OCI-LY1 (cell line): ENCODE measurements around the gene THSD7A.
A peak's percentile ranks its signal among the peaks of the same experiment; 100 is the strongest.

Experiments used
- H2AFZ ChIP-seq: fragments of 200-600 bp; sonication (generic), shearing (Covaris generic); 2 replicates; pipeline ENCODE4 v1.6.0; 2014; ENCODE audit warnings: antibody characterized with exemption, mild to moderate bottlenecking, low read length
- H3F3A ChIP-seq: fragments of 200-600 bp; sonication (generic), shearing (Covaris generic); 2 replicates; pipeline ENCODE4 v1.6.0; 2014; ENCODE audit warnings: mild to moderate bottlenecking, antibody characterized with exemption, low read length, moderate library complexity; ENCODE audit not compliant: insufficient read depth
- H3K27ac ChIP-seq: fragments of 200-600 bp; sonication (generic); 2 replicates; pipeline ENCODE4 v1.5.1; 2014; ENCODE audit warnings: low read length, mixed run types, mild to moderate bottlenecking, low read depth; ENCODE audit not compliant: poor library complexity, severe bottlenecking
- H3K27me3 ChIP-seq: fragments of 200-600 bp; sonication (generic); 2 replicates; pipeline ENCODE4 v1.6.0; 2014; ENCODE audit warnings: antibody characterized with exemption, mild to moderate bottlenecking, low read length, moderate library complexity; ENCODE audit not compliant: insufficient read depth
- H3K36me3 ChIP-seq: fragments of 200-600 bp; sonication (generic); 2 replicates; pipeline ENCODE4 v1.6.1; 2014; ENCODE audit warnings: mild to moderate bottlenecking, antibody characterized with exemption, low read length, moderate library complexity, mixed read lengths; ENCODE audit not compliant: insufficient read depth
- H3K4me1 ChIP-seq: fragments of 200-600 bp; sonication (generic); 2 replicates; pipeline ENCODE4 v1.5.1; 2014; ENCODE audit warnings: mild to moderate bottlenecking, low read length, moderate library complexity; ENCODE audit not compliant: insufficient read depth, severe bottlenecking
- H3K4me2 ChIP-seq: fragments of 200-600 bp; sonication (generic), shearing (Covaris generic); 2 replicates; pipeline ENCODE4 v1.6.1; 2014; ENCODE audit warnings: low read length
- H3K4me3 ChIP-seq: fragments of 200-600 bp; sonication (generic); 2 replicates; pipeline ENCODE4 v1.5.1; 2014; ENCODE audit warnings: low read length, low read depth, mild to moderate bottlenecking, mixed read lengths; ENCODE audit not compliant: poor library complexity, severe bottlenecking
- H3K79me2 ChIP-seq: fragments of 200-600 bp; shearing (Covaris generic); 2 replicates; pipeline ENCODE4 v1.6.1; 2016; ENCODE audit warnings: mixed run types, low read length, mixed read lengths; ENCODE audit not compliant: insufficient read depth
- H3K9ac ChIP-seq: fragments of 200-600 bp; sonication (generic), shearing (Covaris generic); 2 replicates; pipeline ENCODE4 v1.6.1; 2014; ENCODE audit warnings: mild to moderate bottlenecking, low read length, mixed read lengths
- H3K9me2 ChIP-seq: fragments of 200-600 bp; sonication (generic), shearing (Covaris generic); 2 replicates; pipeline ENCODE4 v1.6.1; 2014; ENCODE audit warnings: low read depth, mild to moderate bottlenecking, low read length, mixed read lengths
- H3K9me3 ChIP-seq: fragments of 200-600 bp; shearing (Covaris generic); 2 replicates; pipeline ENCODE4 v1.6.1; 2014; ENCODE audit warnings: low read length, mixed read lengths
- H4K20me1 ChIP-seq: fragments of 200-600 bp; sonication (generic), shearing (Covaris generic); 2 replicates; pipeline ENCODE4 v1.6.0; 2016; ENCODE audit warnings: mild to moderate bottlenecking, low read length; ENCODE audit not compliant: insufficient read depth
- CTCF ChIP-seq: fragments of 200-600 bp; sonication (generic), shearing (Covaris generic); IDR thresholded peaks from 2 replicates; pipeline ENCODE4 v1.5.1; 2017; ENCODE audit warnings: mild to moderate bottlenecking, antibody characterized with exemption, low read length, moderate library complexity, mixed read lengths
- EZH2 ChIP-seq: fragments of 200-600 bp; sonication (generic), shearing (Covaris generic); IDR thresholded peaks from 2 replicates; pipeline ENCODE4 v1.8.0; 2017; ENCODE audit warnings: borderline replicate concordance, mixed run types, mild to moderate bottlenecking, antibody characterized with exemption, low read length, moderate library complexity, mixed read lengths

Gene THSD7A

DNA sequence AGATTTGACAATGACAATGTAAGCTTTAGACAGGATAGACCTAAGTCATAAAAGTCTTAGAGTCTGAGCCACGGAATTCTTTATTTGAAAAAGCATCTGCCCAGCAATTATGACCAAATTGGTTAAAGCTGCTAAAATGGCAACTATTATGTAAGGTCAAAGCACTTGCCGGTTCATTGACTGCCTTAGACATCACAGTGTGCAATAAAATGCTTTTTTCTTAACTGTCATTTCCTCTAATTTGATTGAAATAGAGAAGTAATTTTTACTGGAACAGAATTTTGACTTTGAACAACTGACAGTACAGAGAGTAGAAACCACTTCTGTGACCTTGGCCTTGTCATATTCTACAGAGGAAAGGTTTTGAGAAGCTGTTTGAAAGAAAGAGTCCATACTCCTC, 142.9 kb downstream of the THSD7A start:
- Histone ChIP-seq H3K9me2 (no peaks in the 10 kb centered on the region), H3K9ac (no peak overlapping the region), H3K4me1 (peaks cover 16% of the 10 kb centered on the region), H3K4me3 (no peak overlapping the region), H2AFZ (no peak overlapping the region), H3K79me2 (no peaks in the 10 kb centered on the region), H4K20me1 (no peaks in the 10 kb centered on the region), H3F3A (no peaks in the 10 kb centered on the region), H3K4me2 (no peak overlapping the region), H3K27me3 (no peaks in the 10 kb centered on the region), H3K36me3 (no peaks in the 10 kb centered on the region), H3K27ac (peak overlapping the region; percentile 57), H3K9me3 (no peaks in the 10 kb centered on the region)
- TF ChIP-seq EZH2 (no peak), CTCF (no peak)

DNA sequence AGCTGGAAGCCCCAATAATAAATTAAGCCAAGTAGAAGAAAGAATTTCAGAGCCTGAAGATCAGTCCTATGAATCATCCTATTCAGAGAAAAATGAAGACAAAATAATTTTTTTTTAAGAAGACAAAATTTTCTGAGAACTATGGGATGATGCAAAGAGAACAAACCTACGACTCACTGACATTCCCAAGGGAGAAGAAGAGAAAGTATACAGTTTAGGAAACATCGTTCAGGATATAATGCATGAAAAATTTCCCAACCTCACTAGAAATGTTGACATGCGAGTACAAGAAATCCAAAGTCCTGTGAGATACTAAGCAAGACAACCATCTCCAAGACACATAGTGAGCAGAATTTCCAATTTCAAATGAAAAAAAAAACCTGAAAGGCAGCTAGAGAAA, 150.5 kb downstream of the THSD7A start:
- Histone ChIP-seq H4K20me1 (no peaks in the 10 kb centered on the region), H3K4me1 (no peaks in the 10 kb centered on the region), H3K36me3 (no peaks in the 10 kb centered on the region), H3F3A (no peaks in the 10 kb centered on the region), H3K9me2 (no peaks in the 10 kb centered on the region), H3K27me3 (no peaks in the 10 kb centered on the region), H2AFZ (no peak overlapping the region), H3K4me2 (no peak overlapping the region), H3K9me3 (no peaks in the 10 kb centered on the region), H3K4me3 (no peak overlapping the region), H3K79me2 (no peaks in the 10 kb centered on the region), H3K27ac (no peak overlapping the region), H3K9ac (no peak overlapping the region)
- no peak for TF ChIP-seq EZH2
- no peak for TF ChIP-seq CTCF

GRCh38 chr7:11675163-11675562, 156.8 kb downstream of the THSD7A start:
- H3K4me1 ChIP-seq: no peaks in the 10 kb centered on the region
- H3F3A ChIP-seq: no peaks in the 10 kb centered on the region
- no peak overlapping the region for H2AFZ ChIP-seq
- no peak overlapping the region for H3K4me2 ChIP-seq
- TF ChIP-seq EZH2: no peak
- no peak for TF ChIP-seq CTCF
- no peaks in the 10 kb centered on the region for H3K27me3 ChIP-seq
- H3K27ac ChIP-seq: no peak overlapping the region
- H3K9me3 ChIP-seq: no peaks in the 10 kb centered on the region
- H3K4me3 ChIP-seq: no peak overlapping the region
- no peaks in the 10 kb centered on the region for H3K79me2 ChIP-seq
- H3K36me3 ChIP-seq: no peaks in the 10 kb centered on the region
- H3K9ac ChIP-seq: no peak overlapping the region
- H3K9me2 ChIP-seq: no peaks in the 10 kb centered on the region
- no peaks in the 10 kb centered on the region for H4K20me1 ChIP-seq
